ENCODE measurements around the gene KIAA1191. TPM values are rescaled to one million over a fixed set of nuclear protein-coding genes. Genes with fewer than 3 reads are reported as not detected.

Gene KIAA1191
- total RNA-seq, 6 donors from 2014 or later, result 53.4 to 109 (median 90.0) TPM

DNA sequence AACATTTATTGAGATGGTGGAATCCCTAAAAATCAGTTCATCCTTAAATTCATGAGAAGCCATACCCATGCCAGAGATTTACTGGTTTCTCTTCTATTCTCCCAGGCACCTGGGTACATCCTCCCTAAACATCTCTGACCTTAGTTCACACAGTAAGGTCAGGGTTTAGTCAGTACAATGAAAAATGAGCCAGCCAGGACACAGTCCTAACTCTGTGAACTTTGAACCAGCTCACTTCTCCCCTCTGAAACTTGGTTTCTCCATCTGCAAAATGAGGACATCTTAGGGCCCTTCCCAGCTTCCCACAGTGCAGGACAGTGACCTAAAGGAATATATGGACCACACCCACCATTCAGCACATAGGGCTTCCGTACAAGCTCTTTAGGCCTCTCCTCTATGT lies 24.9 kb upstream of the KIAA1191 start:
- H3K27ac ChIP-seq, result no peak overlapping the region
- H3K9me3 ChIP-seq, result no peaks in the 10 kb centered on the region
- TF ChIP-seq POLR2AphosphoS5 (IDR thresholded peaks at IDR 0.05) (no peak), EP300 (IDR thresholded peaks at IDR 0.05) (no peak), CTCF (IDR thresholded peaks at IDR 0.05) (no peak), POLR2A (IDR thresholded peaks at IDR 0.05) (no peak)
- WGBS, 2 donors, result 77 to 93% methylated on average over 1 of the region's 1 CpG
- DNase-seq (no peak), ATAC-seq (ENCODE audit: low FRiP score in 2 of 2) (no peak)
- H3K4me3 ChIP-seq, result no peak overlapping the region
- no peaks in the 10 kb centered on the region for H3K27me3 ChIP-seq
- peaks cover 15 to 41% (median 20%) of the 10 kb centered on the region in 4 donors for H3K4me1 ChIP-seq
- peaks cover 14 to 47% (median 43%) of the 10 kb centered on the region in 4 donors for H3K36me3 ChIP-seq

DNA sequence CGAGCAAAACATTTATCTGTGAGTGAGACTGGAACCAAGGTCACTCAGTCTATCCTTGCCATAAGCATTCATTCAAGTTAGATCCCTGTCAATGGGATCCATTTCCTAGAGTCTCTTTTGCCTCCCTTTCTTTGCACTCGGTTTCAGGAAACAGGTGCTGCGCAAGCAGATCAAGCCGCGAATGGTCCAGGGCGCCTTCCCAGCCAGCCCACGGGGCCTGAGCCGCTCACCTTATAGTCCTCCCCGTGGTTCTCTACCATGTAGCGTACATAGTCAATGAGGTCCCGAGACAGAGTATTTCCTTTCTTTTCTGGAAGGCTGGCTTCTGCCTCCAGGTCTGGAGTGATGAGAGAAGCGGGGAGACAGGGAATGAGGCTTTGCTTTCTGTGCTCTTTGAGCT lies 23.4 kb upstream of the KIAA1191 start:
- peaks cover 14 to 49% (median 38%) of the 10 kb centered on the region in 4 donors for H3K36me3 ChIP-seq
- H3K9me3 ChIP-seq, result no peaks in the 10 kb centered on the region
- H3K4me1 ChIP-seq, result peaks cover 15 to 35% (median 18%) of the 10 kb centered on the region in 4 donors
- TF ChIP-seq POLR2AphosphoS5 (IDR thresholded peaks at IDR 0.05) (no peak), EP300 (IDR thresholded peaks at IDR 0.05) (no peak), CTCF (IDR thresholded peaks at IDR 0.05) (no peak), POLR2A (IDR thresholded peaks at IDR 0.05) (no peak)
- no peak overlapping the region for H3K27ac ChIP-seq
- no peak for ATAC-seq (ENCODE audit: low FRiP score in 2 of 2)
- DNase-seq, result no peak
- no peaks in the 10 kb centered on the region for H3K27me3 ChIP-seq
- 90 to 92% methylated on average over 12 of the region's 12 CpGs for WGBS, 2 donors
- H3K4me3 ChIP-seq, result no peak overlapping the region

GRCh38 chr5:176384366-176384930 lies 22.9 kb upstream of the KIAA1191 start:
- no peak overlapping the region for H3K4me3 ChIP-seq
- H3K4me1 ChIP-seq, result peaks cover 10 to 29% (median 13%) of the 10 kb centered on the region in 4 donors
- H3K27me3 ChIP-seq, result no peaks in the 10 kb centered on the region
- H3K36me3 ChIP-seq, result peaks cover 14 to 51% (median 38%) of the 10 kb centered on the region in 4 donors
- 93 to 98% methylated on average over 6 to 8 of the region's 8 CpGs for WGBS, 2 donors
- ATAC-seq (ENCODE audit: low FRiP score in 2 of 2) (no peak), DNase-seq (no peak)
- H3K9me3 ChIP-seq, result no peaks in the 10 kb centered on the region
- TF ChIP-seq POLR2AphosphoS5 (IDR thresholded peaks at IDR 0.05), result no peak
- no peak overlapping the region for H3K27ac ChIP-seq

DNA sequence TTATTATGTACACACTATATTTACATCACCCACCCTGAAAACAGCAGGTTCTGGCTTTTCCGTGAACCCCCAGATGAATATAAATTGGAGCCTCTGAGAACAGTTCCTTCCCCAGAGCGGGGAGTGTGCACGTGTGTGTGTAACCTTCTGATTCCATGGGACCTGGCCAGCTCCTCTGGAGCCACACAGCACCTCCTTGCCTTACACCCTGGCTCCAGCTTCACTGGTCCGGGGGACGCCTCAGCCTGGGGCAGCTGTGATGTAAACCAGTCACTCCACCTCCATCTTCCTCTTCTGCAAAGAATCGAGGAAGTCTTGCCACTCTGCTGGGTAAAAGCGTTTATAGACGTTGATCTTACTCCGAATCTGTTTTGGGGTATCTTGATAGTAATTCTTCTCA lies 22.4 kb upstream of the KIAA1191 start:
- ATAC-seq (ENCODE audit: low FRiP score in 2 of 2) (no peak), DNase-seq (no peak)
- H3K4me1 ChIP-seq, result peaks cover 10 to 26% (median 11%) of the 10 kb centered on the region in 4 donors
- peaks cover 14 to 51% (median 38%) of the 10 kb centered on the region in 4 donors for H3K36me3 ChIP-seq
- H3K27ac ChIP-seq, result no peak overlapping the region
- TF ChIP-seq EP300 (IDR thresholded peaks at IDR 0.05) (no peak), POLR2AphosphoS5 (IDR thresholded peaks at IDR 0.05) (no peak), CTCF (IDR thresholded peaks at IDR 0.05) (no peak), POLR2A (IDR thresholded peaks at IDR 0.05) (no peak)
- H3K27me3 ChIP-seq, result no peaks in the 10 kb centered on the region
- no peak overlapping the region for H3K4me3 ChIP-seq
- H3K9me3 ChIP-seq, result no peaks in the 10 kb centered on the region
- 82 to 88% methylated on average over 8 to 9 of the region's 9 CpGs for WGBS, 2 donors

GRCh38 chr5:176383248-176383905 lies 21.8 kb upstream of the KIAA1191 start:
- peaks cover 14 to 51% (median 38%) of the 10 kb centered on the region in 4 donors for H3K36me3 ChIP-seq
- no peaks in the 10 kb centered on the region for H3K27me3 ChIP-seq
- H3K4me1 ChIP-seq, result peaks cover 10 to 26% (median 11%) of the 10 kb centered on the region in 4 donors
- H3K4me3 ChIP-seq, result no peak overlapping the region
- no peaks in the 10 kb centered on the region for H3K9me3 ChIP-seq
- 87 to 92% methylated on average over 12 to 15 of the region's 15 CpGs for WGBS, 2 donors
- TF ChIP-seq POLR2A (IDR thresholded peaks at IDR 0.05), result no peak
- no peak for TF ChIP-seq EP300 (IDR thresholded peaks at IDR 0.05)
- TF ChIP-seq POLR2AphosphoS5 (IDR thresholded peaks at IDR 0.05), result no peak
- TF ChIP-seq CTCF (IDR thresholded peaks at IDR 0.05), result no peak
- no peak overlapping the region for H3K27ac ChIP-seq
- ATAC-seq (ENCODE audit: low FRiP score in 2 of 2) (no peak), DNase-seq (no peak)

Data from upper lobe of left lung (tissue), 6 donors.